Kidney glomerular epithelial cell (primary cell): ENCODE measurements around the gene ARFGEF2.
"Not testable (repeated sequence)": the region's sequence is repeated elsewhere in the genome, so short reads cannot be mapped to it uniquely, and the experiment has no call there.

Source experiments
- DNase-seq: peaks from one replicate; lab custom pipeline; 2025; lab: John Stamatoyannopoulos, UW

ARFGEF2 gene

DNA sequence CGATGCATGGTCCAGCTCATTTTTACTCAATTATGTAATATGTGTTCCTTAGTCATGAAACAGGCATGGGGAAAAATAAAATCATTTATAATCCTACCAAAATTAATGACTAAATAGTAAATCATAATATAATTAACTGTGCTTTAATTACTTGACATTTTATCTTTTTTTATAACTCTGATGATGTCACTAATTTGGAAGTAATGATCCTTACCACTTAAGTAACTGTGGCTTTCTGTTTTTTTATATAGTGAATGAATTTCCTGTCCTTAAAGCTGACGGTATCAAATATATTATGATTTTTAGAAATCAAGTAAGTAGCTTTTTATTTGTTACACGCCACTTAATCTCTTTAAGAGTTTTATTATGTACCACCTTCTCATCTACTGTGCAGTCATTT lies 156.8 kb downstream of the ARFGEF2 start:
- DNase-seq: no peak

DNA sequence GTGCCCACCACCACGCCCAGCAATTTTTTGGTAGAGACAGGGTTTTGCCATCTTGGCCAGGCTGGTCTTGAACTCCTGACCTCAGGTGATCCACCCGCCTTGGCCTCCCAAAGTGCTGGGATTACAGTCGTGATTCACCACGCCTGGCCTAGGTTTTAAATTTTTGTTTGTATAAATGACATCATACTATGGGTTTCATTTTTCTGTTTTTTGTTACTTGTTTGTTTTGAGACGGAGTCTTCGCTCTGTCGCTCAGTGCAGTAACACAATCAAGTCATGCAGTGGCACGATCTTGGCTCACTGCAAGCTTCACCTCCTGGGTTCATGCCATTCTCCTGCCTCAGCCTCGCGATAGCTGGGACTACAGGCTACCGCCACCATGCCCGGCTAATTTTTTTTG lies 160.8 kb downstream of the ARFGEF2 start:
- not testable (repeated sequence) for DNase-seq
